ENCODE measurements around the gene MSN.

DNA sequence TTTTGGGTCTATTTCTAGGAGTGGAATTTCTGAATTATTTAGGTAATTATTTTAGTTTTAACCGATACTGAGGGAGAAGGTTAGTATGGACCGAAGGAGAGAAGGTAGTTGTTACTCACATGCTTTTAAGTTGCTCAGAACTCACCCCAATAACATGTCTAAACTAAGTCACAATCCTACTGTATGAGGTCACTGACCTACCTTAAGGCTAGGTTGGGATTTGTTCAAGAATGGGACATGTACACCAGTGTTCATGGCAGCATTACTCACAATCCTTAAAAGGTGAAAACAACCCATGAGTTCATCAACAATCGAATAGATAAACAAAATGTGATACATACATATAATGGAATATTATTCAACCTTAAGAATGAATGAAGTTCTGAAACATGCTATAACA lies 90.5 kb downstream of the MSN start:
- TF ChIP-seq, protein P1, sequence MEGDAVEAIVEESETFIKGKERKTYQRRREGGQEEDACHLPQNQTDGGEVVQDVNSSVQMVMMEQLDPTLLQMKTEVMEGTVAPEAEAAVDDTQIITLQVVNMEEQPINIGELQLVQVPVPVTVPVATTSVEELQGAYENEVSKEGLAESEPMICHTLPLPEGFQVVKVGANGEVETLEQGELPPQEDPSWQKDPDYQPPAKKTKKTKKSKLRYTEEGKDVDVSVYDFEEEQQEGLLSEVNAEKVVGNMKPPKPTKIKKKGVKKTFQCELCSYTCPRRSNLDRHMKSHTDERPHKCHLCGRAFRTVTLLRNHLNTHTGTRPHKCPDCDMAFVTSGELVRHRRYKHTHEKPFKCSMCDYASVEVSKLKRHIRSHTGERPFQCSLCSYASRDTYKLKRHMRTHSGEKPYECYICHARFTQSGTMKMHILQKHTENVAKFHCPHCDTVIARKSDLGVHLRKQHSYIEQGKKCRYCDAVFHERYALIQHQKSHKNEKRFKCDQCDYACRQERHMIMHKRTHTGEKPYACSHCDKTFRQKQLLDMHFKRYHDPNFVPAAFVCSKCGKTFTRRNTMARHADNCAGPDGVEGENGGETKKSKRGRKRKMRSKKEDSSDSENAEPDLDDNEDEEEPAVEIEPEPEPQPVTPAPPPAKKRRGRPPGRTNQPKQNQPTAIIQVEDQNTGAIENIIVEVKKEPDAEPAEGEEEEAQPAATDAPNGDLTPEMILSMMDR (IDR thresholded peaks at IDR 0.05; ENCODE audit: low read length): no peak
- TF ChIP-seq EZH2phosphoT487 (IDR thresholded peaks at IDR 0.05; ENCODE audit: low read length): no peak
- no peak for TF ChIP-seq EZH2 (optimal IDR thresholded peaks at IDR 0.05; ENCODE audit: low read depth, low read length)

All from MM.1S (cell line).